H9 (cell line): ENCODE results near the gene SLC9A9. TPM values are rescaled to one million over a fixed set of nuclear protein-coding genes. Genes with fewer than 3 reads are reported as not detected.

Experiments used
- DNase-seq: peaks from one replicate; pipeline ENCODE4 v3.0.0-alpha.2; 2017
- H2AFZ ChIP-seq: one replicate; pipeline ENCODE4 v1.6.1; 2013; ENCODE audit warnings: mild to moderate bottlenecking, low read length, control low read depth, moderate library complexity
- H2AK5ac ChIP-seq: 2 replicates; pipeline ENCODE4 v1.6.1; 2013; ENCODE audit warnings: low read length, control low read depth, mixed read lengths; ENCODE audit not compliant: insufficient read length
- H2BK120ac ChIP-seq: one replicate; pipeline ENCODE4 v1.6.1; 2013; ENCODE audit warnings: low read depth, mild to moderate bottlenecking, low read length, control low read depth, inconsistent platforms; ENCODE audit not compliant: poor library complexity, severe bottlenecking
- H2BK12ac ChIP-seq: 2 replicates; pipeline ENCODE4 v1.6.1; 2013; ENCODE audit warnings: low read length, control low read depth, mixed read lengths, low read depth; ENCODE audit not compliant: insufficient read length
- H2BK15ac ChIP-seq: 2 replicates; pipeline ENCODE4 v1.6.1; 2013; ENCODE audit warnings: low read depth, low read length, control low read depth
- H2BK20ac ChIP-seq: one replicate; pipeline ENCODE4 v1.6.1; 2013; ENCODE audit warnings: low read depth, mild to moderate bottlenecking, low read length, control low read depth, inconsistent platforms; ENCODE audit not compliant: poor library complexity, severe bottlenecking
- H2BK5ac ChIP-seq: 2 replicates; pipeline ENCODE4 v1.6.1; 2013; ENCODE audit warnings: low read length, control low read depth, mixed read lengths; ENCODE audit not compliant: insufficient read length
- H3K14ac ChIP-seq: 2 replicates; pipeline ENCODE4 v1.6.1; 2013; ENCODE audit warnings: low read length, control low read depth; ENCODE audit not compliant: insufficient read depth
- H3K18ac ChIP-seq: 2 replicates; pipeline ENCODE4 v1.6.1; 2013; ENCODE audit warnings: low read depth, mild to moderate bottlenecking, mixed read lengths, low read length, control low read depth; ENCODE audit not compliant: insufficient read length
- H3K23ac ChIP-seq: 2 replicates; pipeline ENCODE4 v1.6.1; 2013; ENCODE audit warnings: low read length, control low read depth, mixed read lengths, low read depth; ENCODE audit not compliant: insufficient read length
- H3K23me2 ChIP-seq: 2 replicates; pipeline ENCODE4 v1.6.1; 2013; ENCODE audit warnings: low read depth, mild to moderate bottlenecking, mixed read lengths, low read length, control low read depth; ENCODE audit not compliant: insufficient read length, poor library complexity, severe bottlenecking
- H3K27ac ChIP-seq: 2 replicates; pipeline ENCODE4 v1.5.1; 2013; ENCODE audit warnings: low read length, control low read depth, mixed read lengths, low read depth; ENCODE audit not compliant: insufficient read length
- H3K27me3 ChIP-seq: 2 replicates; pipeline ENCODE4 v1.6.1; 2013; ENCODE audit warnings: low read length, control low read depth, inconsistent platforms; ENCODE audit not compliant: insufficient read depth
- H3K4ac ChIP-seq: 2 replicates; pipeline ENCODE4 v1.6.1; 2013; ENCODE audit warnings: low read depth, mild to moderate bottlenecking, control low read depth, inconsistent platforms, low read length, moderate library complexity
- H3K4me1 ChIP-seq: 2 replicates; pipeline ENCODE4 v1.6.1; 2013; ENCODE audit warnings: low read length, control low read depth, inconsistent platforms; ENCODE audit not compliant: insufficient read depth
- H3K4me2 ChIP-seq: 2 replicates; pipeline ENCODE4 v1.6.1; 2013; ENCODE audit warnings: low read length, control low read depth, mixed read lengths; ENCODE audit not compliant: insufficient read length, insufficient read depth
- H3K56ac ChIP-seq: 2 replicates; pipeline ENCODE4 v1.6.1; 2013; ENCODE audit warnings: low read depth, mild to moderate bottlenecking, mixed read lengths, low read length, control low read depth; ENCODE audit not compliant: insufficient read length
- H3K79me1 ChIP-seq: 2 replicates; pipeline ENCODE4 v1.6.1; 2013; ENCODE audit warnings: low read depth, mild to moderate bottlenecking, moderate library complexity, low read length, control low read depth, inconsistent platforms; ENCODE audit not compliant: insufficient read depth, poor library complexity, severe bottlenecking
- H3K79me2 ChIP-seq: 2 replicates; pipeline ENCODE4 v1.6.1; 2013; ENCODE audit warnings: low read length, control low read depth, inconsistent platforms; ENCODE audit not compliant: insufficient read depth
- H3K9ac ChIP-seq: 2 replicates; pipeline ENCODE4 v1.6.1; 2013; ENCODE audit warnings: low read length, control low read depth, mixed read lengths; ENCODE audit not compliant: insufficient read length; ENCODE audit errors: extremely low read depth
- H3K9me3 ChIP-seq: one replicate; pipeline ENCODE4 v1.6.1; 2013; ENCODE audit warnings: low read depth, low read length, inconsistent platforms; ENCODE audit not compliant: control insufficient read depth
- H3T11ph ChIP-seq: one replicate; pipeline ENCODE4 v1.6.1; 2013; ENCODE audit warnings: mild to moderate bottlenecking, low read length, control low read depth, inconsistent platforms
- H4K20me1 ChIP-seq: one replicate; pipeline ENCODE4 v1.6.1; 2013; ENCODE audit not compliant: control insufficient read depth, insufficient read length, insufficient read depth
- H4K5ac ChIP-seq: 2 replicates; pipeline ENCODE4 v1.6.1; 2013; ENCODE audit warnings: low read depth, mild to moderate bottlenecking, mixed read lengths, low read length, control low read depth; ENCODE audit not compliant: insufficient read length
- H4K8ac ChIP-seq: replicated peaks from 2 replicates; pipeline ENCODE4 v1.6.1; 2013; ENCODE audit warnings: low read length, control low read depth, mixed read lengths, low read depth; ENCODE audit not compliant: insufficient read length
- H4K91ac ChIP-seq: 2 replicates; pipeline ENCODE4 v1.6.1; 2013; ENCODE audit warnings: low read depth, mild to moderate bottlenecking, moderate library complexity, mixed read lengths, low read length, control low read depth; ENCODE audit not compliant: insufficient read length
- H3K27ac Mint-ChIP-seq, 3 experiments: 2 replicates in 2 of 3; 3 replicates in 1 of 3; pipeline ENCODE4 v1.8.0; 2020 to 2021; ENCODE audit warnings: mixed read lengths in 3 of 3, mild to moderate bottlenecking in 1 of 3, moderate library complexity in 1 of 3
- H3K27me3 Mint-ChIP-seq: 2 replicates; pipeline ENCODE4 v1.8.0; 2021; ENCODE audit warnings: low read depth, mild to moderate bottlenecking, moderate library complexity, mixed read lengths
- H3K36me3 Mint-ChIP-seq, 3 experiments: 2 replicates in 2 of 3; 3 replicates in 1 of 3; pipeline ENCODE4 v1.8.0; 2020 to 2021; ENCODE audit warnings: low read depth in 3 of 3, mixed read lengths in 3 of 3; ENCODE audit not compliant: insufficient read depth in 1 of 3
- H3K4me1 Mint-ChIP-seq, 2 experiments: 2 replicates each; pipeline ENCODE4 v1.8.0; 2020; ENCODE audit warnings: mixed read lengths in 2 of 2
- H3K4me3 Mint-ChIP-seq, 2 experiments: 2 replicates in 1 of 2; 3 replicates in 1 of 2; pipeline ENCODE4 v1.8.0; 2020 to 2021; ENCODE audit warnings: mild to moderate bottlenecking in 2 of 2, mixed read lengths in 2 of 2, moderate library complexity in 1 of 2
- H3K9me3 Mint-ChIP-seq, 2 experiments: 2 replicates in 1 of 2; 3 replicates in 1 of 2; pipeline ENCODE4 v1.8.0; 2020; ENCODE audit warnings: mild to moderate bottlenecking in 2 of 2, mixed read lengths in 2 of 2, moderate library complexity in 1 of 2
- WGBS: extraction: QIAGEN DNeasy Blood & Tissue Kit; methylation state at CpG from one replicate; pipeline ENCODE4 v1.1.7; 2013; ENCODE audit warnings: missing lambda C conversion rate, low lambda C conversion rate, mixed read lengths; ENCODE audit not compliant: insufficient read length; ENCODE audit errors: extremely low coverage; 5-methylcytosine and 5-hydroxymethylcytosine counted together
- total RNA-seq: library from RNA; stranded (reverse); gene quantifications from 2 replicates; pipeline ENCODE4 v1.2.1, GENCODE V29; 2021
- TF ChIP-seq, protein P1 (sequence below): fragments of 200-600 bp; sonication (generic); conservative IDR thresholded peaks from 3 replicates; pipeline ENCODE4 v1.8.0; 2021; ENCODE audit warnings: antibody characterized with exemption, mild to moderate bottlenecking

The SLC9A9 gene
- total RNA-seq, 1 experiment from 2014 or later = 0.35 TPM

DNA sequence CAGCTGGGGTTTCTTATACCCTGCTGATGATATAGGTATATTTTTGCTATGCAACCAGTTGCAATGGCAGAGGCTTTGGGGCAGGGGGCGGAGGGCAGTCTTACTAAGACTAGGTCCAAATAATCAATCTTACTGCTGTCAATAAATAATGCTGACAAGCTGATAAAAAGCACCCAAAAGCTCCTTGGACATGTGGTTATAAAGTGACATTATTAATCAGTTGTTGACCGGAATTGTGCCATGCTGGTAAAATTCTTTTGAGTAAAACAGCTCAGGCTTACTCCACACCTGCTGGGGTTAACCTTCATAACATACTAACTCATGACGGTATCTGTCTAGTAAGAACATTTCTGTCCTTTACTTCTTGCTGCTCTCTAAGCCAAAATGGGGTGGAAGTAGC is 626.8 kb downstream of the SLC9A9 start:
- Mint-ChIP-seq H3K4me1 (peaks cover 6 to 7% of the 10 kb centered on the region in 2 experiments), H3K27ac (no peak overlapping the region), H3K36me3 (no peaks in the 10 kb centered on the region), H3K4me3 (no peak overlapping the region), H3K27me3 (no peaks in the 10 kb centered on the region), H3K9me3 (no peaks in the 10 kb centered on the region)
- H3K14ac ChIP-seq = no peak overlapping the region
- no peaks in the 10 kb centered on the region for H3K79me1 ChIP-seq
- H4K91ac ChIP-seq = no peak overlapping the region
- no peak overlapping the region for H2BK5ac ChIP-seq
- H3K9ac ChIP-seq = no peak overlapping the region
- no peak overlapping the region for H2BK12ac ChIP-seq
- no peaks in the 10 kb centered on the region for H4K20me1 ChIP-seq
- H2BK20ac ChIP-seq = no peak overlapping the region
- H2BK15ac ChIP-seq = no peak overlapping the region
- no peaks in the 10 kb centered on the region for H3K27me3 ChIP-seq
- H2BK120ac ChIP-seq = no peak overlapping the region
- no peak overlapping the region for H4K5ac ChIP-seq
- TF ChIP-seq, protein P1, sequence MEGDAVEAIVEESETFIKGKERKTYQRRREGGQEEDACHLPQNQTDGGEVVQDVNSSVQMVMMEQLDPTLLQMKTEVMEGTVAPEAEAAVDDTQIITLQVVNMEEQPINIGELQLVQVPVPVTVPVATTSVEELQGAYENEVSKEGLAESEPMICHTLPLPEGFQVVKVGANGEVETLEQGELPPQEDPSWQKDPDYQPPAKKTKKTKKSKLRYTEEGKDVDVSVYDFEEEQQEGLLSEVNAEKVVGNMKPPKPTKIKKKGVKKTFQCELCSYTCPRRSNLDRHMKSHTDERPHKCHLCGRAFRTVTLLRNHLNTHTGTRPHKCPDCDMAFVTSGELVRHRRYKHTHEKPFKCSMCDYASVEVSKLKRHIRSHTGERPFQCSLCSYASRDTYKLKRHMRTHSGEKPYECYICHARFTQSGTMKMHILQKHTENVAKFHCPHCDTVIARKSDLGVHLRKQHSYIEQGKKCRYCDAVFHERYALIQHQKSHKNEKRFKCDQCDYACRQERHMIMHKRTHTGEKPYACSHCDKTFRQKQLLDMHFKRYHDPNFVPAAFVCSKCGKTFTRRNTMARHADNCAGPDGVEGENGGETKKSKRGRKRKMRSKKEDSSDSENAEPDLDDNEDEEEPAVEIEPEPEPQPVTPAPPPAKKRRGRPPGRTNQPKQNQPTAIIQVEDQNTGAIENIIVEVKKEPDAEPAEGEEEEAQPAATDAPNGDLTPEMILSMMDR = no peak
- H3K4me1 ChIP-seq = peaks cover 3% of the 10 kb centered on the region; the same call in 1 of the 2 replicates
- H3K23ac ChIP-seq = no peak overlapping the region
- H3K9me3 ChIP-seq = no peaks in the 10 kb centered on the region
- no peak overlapping the region for H3K4ac ChIP-seq
- no peak overlapping the region for H3K18ac ChIP-seq
- no peaks in the 10 kb centered on the region for H3K23me2 ChIP-seq
- H3K4me2 ChIP-seq = no peak overlapping the region
- no peak for DNase-seq
- WGBS = no CpG with 5 or more reads among the region's 3 CpGs
- H3T11ph ChIP-seq = no peak overlapping the region
- H2AFZ ChIP-seq = no peak overlapping the region
- no peak overlapping the region for H2AK5ac ChIP-seq
- H3K56ac ChIP-seq = no peak overlapping the region
- H3K27ac ChIP-seq = no peak overlapping the region
- H3K79me2 ChIP-seq = no peaks in the 10 kb centered on the region
- H4K8ac ChIP-seq = no peak overlapping the region
